ENCODE measurements around the gene IL1R1. TPM values are rescaled to one million over a fixed set of nuclear protein-coding genes. Genes with fewer than 3 reads are reported as not detected.

IL1R1 gene
- total RNA-seq, 1 experiment from 2014 or later: 5.2 TPM

DNA sequence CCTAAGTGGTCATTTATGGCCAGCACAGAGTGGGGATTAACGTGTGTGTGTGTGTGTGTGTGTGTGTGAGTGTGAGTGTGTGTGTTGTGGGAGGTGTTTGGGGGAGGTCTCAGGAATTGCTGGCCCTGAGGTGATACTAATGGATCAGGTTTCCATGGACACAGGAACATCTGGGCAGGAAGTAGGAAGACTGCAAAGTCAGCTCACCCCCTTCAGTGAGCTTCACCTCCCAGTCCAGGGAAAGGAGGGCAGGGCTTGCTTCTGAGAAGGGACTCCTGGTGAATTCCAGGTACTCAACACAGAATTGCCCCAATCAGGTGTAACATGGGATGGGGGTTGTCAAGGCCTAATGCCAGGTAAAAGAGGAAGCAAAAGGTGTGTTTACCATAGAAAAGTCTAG lies 30.3 kb upstream of the IL1R1 start:
- CTCF ChIA-PET: no interaction called here
- DNase-seq (ENCODE audit: unreplicated experiment): no peak
- Mint-ChIP-seq H3K36me3 (ENCODE audit: insufficient read depth, unreplicated experiment) (no peaks in the 10 kb centered on the region), H3K4me3 (ENCODE audit: unreplicated experiment) (no peak overlapping the region), H3K4me1 (ENCODE audit: insufficient read depth, unreplicated experiment) (no peaks in the 10 kb centered on the region), H3K27me3 (ENCODE audit: insufficient read depth, unreplicated experiment) (no peaks in the 10 kb centered on the region), H3K9me3 (ENCODE audit: unreplicated experiment) (no peaks in the 10 kb centered on the region), H3K27ac (ENCODE audit: low read depth, unreplicated experiment) (no peak overlapping the region)
- no TSS peak for BruUV-seq (replicated peaks)
- intact Hi-C loops (cut with micrococcal nuclease): no loop called here
- POLR2A ChIA-PET: interaction anchor here (1.1 kb wide), 1 partner anchor 14 kb away, joined by 4 read pairs; no protein-coding TSS in a partner anchor
- TF ChIP-seq, protein P1, sequence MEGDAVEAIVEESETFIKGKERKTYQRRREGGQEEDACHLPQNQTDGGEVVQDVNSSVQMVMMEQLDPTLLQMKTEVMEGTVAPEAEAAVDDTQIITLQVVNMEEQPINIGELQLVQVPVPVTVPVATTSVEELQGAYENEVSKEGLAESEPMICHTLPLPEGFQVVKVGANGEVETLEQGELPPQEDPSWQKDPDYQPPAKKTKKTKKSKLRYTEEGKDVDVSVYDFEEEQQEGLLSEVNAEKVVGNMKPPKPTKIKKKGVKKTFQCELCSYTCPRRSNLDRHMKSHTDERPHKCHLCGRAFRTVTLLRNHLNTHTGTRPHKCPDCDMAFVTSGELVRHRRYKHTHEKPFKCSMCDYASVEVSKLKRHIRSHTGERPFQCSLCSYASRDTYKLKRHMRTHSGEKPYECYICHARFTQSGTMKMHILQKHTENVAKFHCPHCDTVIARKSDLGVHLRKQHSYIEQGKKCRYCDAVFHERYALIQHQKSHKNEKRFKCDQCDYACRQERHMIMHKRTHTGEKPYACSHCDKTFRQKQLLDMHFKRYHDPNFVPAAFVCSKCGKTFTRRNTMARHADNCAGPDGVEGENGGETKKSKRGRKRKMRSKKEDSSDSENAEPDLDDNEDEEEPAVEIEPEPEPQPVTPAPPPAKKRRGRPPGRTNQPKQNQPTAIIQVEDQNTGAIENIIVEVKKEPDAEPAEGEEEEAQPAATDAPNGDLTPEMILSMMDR (IDR thresholded peaks at IDR 0.05; ENCODE audit: unreplicated experiment): no peak

DNA sequence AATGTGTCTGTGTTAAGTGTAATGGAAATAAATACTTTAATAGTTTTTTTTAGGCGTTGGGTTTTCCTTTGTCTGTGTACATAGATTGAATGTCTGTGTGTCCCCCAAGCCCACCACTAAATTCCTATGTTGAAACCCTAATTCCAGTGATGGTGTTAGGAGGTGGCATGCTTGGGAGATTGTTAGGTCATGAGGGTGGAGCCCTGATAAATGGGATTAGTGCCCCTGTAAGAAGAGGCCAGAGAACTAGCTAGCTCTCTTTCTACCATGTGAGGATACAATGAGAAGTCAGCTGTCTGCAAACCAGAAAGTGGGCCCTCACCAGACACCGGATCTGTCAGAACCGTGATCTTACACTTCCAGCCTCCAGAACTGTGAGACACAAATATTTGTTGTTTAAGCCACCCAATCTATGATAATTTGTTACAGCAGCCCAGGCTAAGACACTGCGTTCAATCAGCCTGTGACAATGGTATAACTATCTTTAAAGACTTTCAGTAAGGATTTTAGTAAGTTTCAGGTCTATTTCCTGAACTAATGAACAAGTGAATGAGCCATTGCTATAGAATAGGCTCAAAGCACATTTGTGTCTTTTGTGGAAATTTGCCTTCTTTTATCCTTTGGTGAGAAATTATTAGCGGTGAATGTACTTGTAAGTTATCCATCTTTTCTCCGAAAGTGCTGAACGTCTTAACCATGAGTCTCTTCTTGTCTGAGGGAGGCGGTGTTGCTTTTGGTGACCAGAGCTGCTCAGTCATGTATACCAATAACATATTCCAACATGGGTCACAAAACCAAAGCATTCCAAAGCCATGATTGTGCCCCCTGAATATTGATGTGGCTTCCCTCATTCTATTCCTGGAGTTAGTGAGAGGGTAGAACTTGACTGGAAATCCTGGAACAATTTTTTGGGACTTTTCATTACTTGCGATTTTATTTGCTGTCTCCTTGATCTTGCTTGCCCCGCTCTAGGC lies 29.6 kb upstream of the IL1R1 start:
- Mint-ChIP-seq H3K4me3 (ENCODE audit: unreplicated experiment) (no peak overlapping the region), H3K27me3 (ENCODE audit: insufficient read depth, unreplicated experiment) (no peaks in the 10 kb centered on the region), H3K4me1 (ENCODE audit: insufficient read depth, unreplicated experiment) (no peaks in the 10 kb centered on the region), H3K9me3 (ENCODE audit: unreplicated experiment) (no peaks in the 10 kb centered on the region), H3K27ac (ENCODE audit: low read depth, unreplicated experiment) (no peak overlapping the region), H3K36me3 (ENCODE audit: insufficient read depth, unreplicated experiment) (no peaks in the 10 kb centered on the region)
- BruUV-seq (replicated peaks): no TSS peak
- DNase-seq (ENCODE audit: unreplicated experiment): no peak
- ChIA-PET POLR2A (interaction anchor here (1.1 kb wide), 1 partner anchor 14 kb away, joined by 4 read pairs; no protein-coding TSS in a partner anchor), CTCF (interaction anchor here (0.6 kb wide), 1 partner anchor 92 kb away, joined by 3 read pairs; no protein-coding TSS in a partner anchor)
- TF ChIP-seq, protein P1 (IDR thresholded peaks at IDR 0.05; ENCODE audit: unreplicated experiment): no peak
- intact Hi-C loops (cut with micrococcal nuclease): no loop called here

DNA sequence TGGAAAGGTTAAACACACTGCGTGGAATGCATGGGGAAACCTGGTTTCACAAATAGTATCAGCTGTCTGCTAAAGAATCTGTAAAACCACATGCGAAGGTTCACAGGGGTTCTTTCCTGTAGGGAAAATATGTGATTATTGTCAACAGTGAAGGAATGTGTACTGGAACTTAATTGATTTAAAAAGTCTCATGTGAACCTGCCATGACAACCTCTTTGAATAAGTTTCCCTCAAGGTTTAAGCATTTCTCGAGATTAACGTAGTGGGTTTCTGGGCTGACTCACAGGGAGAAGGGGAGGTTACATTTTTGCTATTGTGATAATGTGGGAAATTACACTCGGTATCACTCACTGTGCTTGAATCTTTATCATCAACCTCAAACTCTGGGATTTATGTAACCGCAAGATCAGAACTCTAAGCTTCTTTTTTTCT lies 28.2 kb upstream of the IL1R1 start:
- POLR2A ChIA-PET: no interaction called here
- CTCF ChIA-PET: no interaction called here
- Mint-ChIP-seq H3K27me3 (ENCODE audit: insufficient read depth, unreplicated experiment) (no peaks in the 10 kb centered on the region), H3K4me3 (ENCODE audit: unreplicated experiment) (no peak overlapping the region), H3K27ac (ENCODE audit: low read depth, unreplicated experiment) (no peak overlapping the region), H3K36me3 (ENCODE audit: insufficient read depth, unreplicated experiment) (no peaks in the 10 kb centered on the region), H3K4me1 (ENCODE audit: insufficient read depth, unreplicated experiment) (no peaks in the 10 kb centered on the region), H3K9me3 (ENCODE audit: unreplicated experiment) (no peaks in the 10 kb centered on the region)
- intact Hi-C loops (cut with micrococcal nuclease): no loop called here
- TF ChIP-seq, protein P1 (IDR thresholded peaks at IDR 0.05; ENCODE audit: unreplicated experiment): no peak
- no peak for DNase-seq (ENCODE audit: unreplicated experiment)
- BruUV-seq (replicated peaks): no TSS peak

DNA sequence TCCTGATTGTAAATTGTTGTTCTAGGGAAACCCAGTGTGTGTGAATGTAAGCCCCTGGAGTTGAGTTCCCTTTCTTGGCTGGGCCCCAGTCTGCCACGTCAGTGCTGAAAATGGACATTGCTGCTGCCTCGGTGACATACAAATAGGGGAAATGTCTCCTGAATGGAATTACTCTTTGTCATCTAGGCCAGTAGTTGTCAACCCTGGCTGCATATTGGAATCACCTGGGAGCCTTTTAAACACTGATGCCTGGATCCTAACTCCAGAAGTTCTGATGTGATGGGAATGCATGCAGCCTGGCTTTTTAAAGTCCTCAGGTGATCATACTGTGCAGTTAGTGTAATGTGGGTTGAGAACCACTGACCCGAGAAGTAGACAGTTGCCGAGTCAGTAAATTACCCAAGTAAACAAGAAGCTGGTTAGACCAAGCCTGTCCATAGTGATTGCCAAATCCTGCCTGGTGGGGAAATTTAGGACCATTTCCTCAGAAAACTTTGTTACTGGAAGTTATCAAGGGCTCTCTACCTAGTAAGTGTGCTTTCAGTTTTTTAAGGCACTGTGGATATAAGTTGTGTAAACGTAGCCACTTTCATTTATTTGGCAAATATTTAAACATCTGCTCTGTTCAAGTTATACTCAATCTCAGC lies 27.6 kb upstream of the IL1R1 start:
- intact Hi-C loops (cut with micrococcal nuclease): no loop called here
- Mint-ChIP-seq H3K4me1 (ENCODE audit: insufficient read depth, unreplicated experiment) (peaks cover 3% of the 10 kb centered on the region), H3K27me3 (ENCODE audit: insufficient read depth, unreplicated experiment) (no peaks in the 10 kb centered on the region), H3K9me3 (ENCODE audit: unreplicated experiment) (no peaks in the 10 kb centered on the region), H3K4me3 (ENCODE audit: unreplicated experiment) (no peak overlapping the region), H3K27ac (ENCODE audit: low read depth, unreplicated experiment) (no peak overlapping the region), H3K36me3 (ENCODE audit: insufficient read depth, unreplicated experiment) (peaks cover 3% of the 10 kb centered on the region)
- TF ChIP-seq, protein P1 (IDR thresholded peaks at IDR 0.05; ENCODE audit: unreplicated experiment): no peak
- no TSS peak for BruUV-seq (replicated peaks)
- POLR2A ChIA-PET: no interaction called here
- no peak for DNase-seq (ENCODE audit: unreplicated experiment)
- CTCF ChIA-PET: interaction anchor here (1.1 kb wide), 1 partner anchor 328 kb away, joined by 3 read pairs; no protein-coding TSS in a partner anchor

Measured in MCF 10A (cell line).